SU-DHL-6 (cell line): Measurements from ENCODE around the gene STX5.

ENCODE experiments used
- EZH2phosphoT487 ChIP-seq: fragments of 200-600 bp; sonication (generic), shearing (Covaris generic); conservative IDR thresholded peaks from 2 replicates; pipeline ENCODE4 v1.6.1; 2018; ENCODE audit warnings: mild to moderate bottlenecking, antibody characterized with exemption, low read length, moderate library complexity, mixed read lengths
- TF ChIP-seq, protein P1 (sequence below): fragments of 200-600 bp; sonication (generic); IDR thresholded peaks from one replicate; pipeline ENCODE4 v1.5.1; 2017; ENCODE audit warnings: antibody characterized with exemption, mild to moderate bottlenecking, low read length, moderate library complexity; ENCODE audit not compliant: insufficient read depth, poor library complexity, severe bottlenecking

DNA sequence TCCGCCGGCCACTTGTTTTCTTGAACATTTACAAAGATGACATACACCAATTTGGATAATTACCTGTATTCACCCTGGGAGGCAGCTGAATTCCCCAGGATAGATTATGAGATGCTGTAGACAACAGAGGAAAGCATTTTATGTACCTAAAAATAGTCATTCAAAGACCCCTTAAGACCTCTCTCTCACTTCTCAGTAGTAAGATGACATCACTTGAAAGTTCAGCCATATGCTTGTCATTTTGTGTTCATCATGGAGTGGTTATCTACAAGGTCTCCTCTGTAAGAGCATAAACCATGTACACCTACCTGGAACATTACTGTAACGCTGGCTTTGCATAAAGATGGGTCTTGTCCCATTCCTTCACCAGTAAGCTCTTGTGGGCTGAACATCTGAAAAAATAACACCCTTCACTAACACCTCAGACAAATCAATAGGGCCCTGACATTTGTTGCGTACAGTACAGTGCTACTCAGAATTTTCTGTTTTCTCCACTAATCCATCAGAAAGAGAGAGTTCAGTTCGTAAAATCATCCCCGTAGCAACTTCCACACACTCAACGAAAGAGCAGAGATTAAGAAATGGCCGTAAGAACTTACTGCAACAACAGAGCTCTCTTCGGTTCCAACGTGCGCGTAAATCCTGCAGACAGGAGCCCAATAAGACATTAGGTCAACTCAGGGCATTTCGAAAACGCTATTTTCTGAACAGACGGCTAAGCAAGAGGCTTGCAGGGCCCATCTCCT, 23.1 kb upstream of the STX5 start:
- TF ChIP-seq, protein P1, sequence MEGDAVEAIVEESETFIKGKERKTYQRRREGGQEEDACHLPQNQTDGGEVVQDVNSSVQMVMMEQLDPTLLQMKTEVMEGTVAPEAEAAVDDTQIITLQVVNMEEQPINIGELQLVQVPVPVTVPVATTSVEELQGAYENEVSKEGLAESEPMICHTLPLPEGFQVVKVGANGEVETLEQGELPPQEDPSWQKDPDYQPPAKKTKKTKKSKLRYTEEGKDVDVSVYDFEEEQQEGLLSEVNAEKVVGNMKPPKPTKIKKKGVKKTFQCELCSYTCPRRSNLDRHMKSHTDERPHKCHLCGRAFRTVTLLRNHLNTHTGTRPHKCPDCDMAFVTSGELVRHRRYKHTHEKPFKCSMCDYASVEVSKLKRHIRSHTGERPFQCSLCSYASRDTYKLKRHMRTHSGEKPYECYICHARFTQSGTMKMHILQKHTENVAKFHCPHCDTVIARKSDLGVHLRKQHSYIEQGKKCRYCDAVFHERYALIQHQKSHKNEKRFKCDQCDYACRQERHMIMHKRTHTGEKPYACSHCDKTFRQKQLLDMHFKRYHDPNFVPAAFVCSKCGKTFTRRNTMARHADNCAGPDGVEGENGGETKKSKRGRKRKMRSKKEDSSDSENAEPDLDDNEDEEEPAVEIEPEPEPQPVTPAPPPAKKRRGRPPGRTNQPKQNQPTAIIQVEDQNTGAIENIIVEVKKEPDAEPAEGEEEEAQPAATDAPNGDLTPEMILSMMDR, result no peak
- no peak for TF ChIP-seq EZH2phosphoT487
